Erythroblast (primary cell): ENCODE results near the gene KRT27.

ENCODE experiments used
- GATA1 ChIP-seq: IDR thresholded peaks from 2 replicates; pipeline ENCODE4 v1.6.1; 2011; ENCODE audit warnings: low read depth, mild to moderate bottlenecking, control low read depth, low read length, moderate library complexity
- POLR2A ChIP-seq: IDR thresholded peaks from 2 replicates; pipeline ENCODE4 v1.6.1; 2011; ENCODE audit warnings: mild to moderate bottlenecking, low read length

DNA sequence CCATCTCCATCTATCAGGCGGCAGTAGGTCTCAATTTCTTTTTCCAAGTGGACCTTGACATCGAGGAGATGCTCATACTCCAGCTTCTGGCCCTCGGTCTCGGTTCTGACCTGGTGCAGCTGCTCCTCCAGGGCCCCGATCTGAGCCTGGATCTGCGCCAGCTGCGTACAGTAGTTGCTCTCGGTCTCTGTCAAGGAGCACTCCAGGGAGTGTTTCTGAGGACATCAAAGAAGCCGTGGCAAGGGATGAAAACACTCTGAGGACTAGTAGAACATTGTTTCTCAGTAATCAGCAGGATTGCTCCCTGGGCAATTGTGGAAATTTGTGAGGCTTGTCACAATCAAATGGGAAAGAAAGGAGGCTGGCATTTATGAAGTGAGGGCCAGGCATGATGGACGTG, 11.5 kb upstream of the KRT27 start:
- TF ChIP-seq POLR2A, result no peak
- no peak for TF ChIP-seq GATA1
